Motor neuron (in vitro differentiated cells): ENCODE data around the gene RUFY3. TPM values are rescaled to one million over a fixed set of nuclear protein-coding genes. Genes with fewer than 3 reads are reported as not detected.
"Not testable (repeated sequence)": the region's sequence is repeated elsewhere in the genome, so short reads cannot be mapped to it uniquely, and the experiment has no call there.

Source experiments
- ATAC-seq, 8 experiments: fragments of 200-7000 bp; cut with Tn5 transposase; replicated peaks in 6 of 8; 2 replicates each; pipeline ENCODE4 v1.8.0; 2021; ENCODE audit warnings: mild to moderate bottlenecking in 8 of 8, moderate library complexity in 8 of 8
- H3K27ac ChIP-seq, 2 donors: fragments of 250-450 bp; sonication (Bioruptor Pico); 2 replicates each; pipeline ENCODE4 v1.9.0; 2021; ENCODE audit warnings: antibody characterized with exemption in 2 of 2, mild to moderate bottlenecking in 2 of 2, moderate library complexity in 1 of 2
- H3K4me1 ChIP-seq, 2 donors: fragments of 250-450 bp; sonication (Bioruptor Pico); replicated peaks in 1 of 2; 2 replicates each; pipeline ENCODE4 v1.6.1; 2021; ENCODE audit warnings: antibody characterized with exemption in 2 of 2, mild to moderate bottlenecking in 2 of 2, moderate library complexity in 1 of 2
- H3K4me3 ChIP-seq, 5 donors: fragments of 250-450 bp; sonication (Bioruptor Pico); 2 replicates each; pipeline ENCODE4 v1.9.0; 2021; ENCODE audit warnings: antibody characterized with exemption in 5 of 5, mild to moderate bottlenecking in 5 of 5, moderate library complexity in 4 of 5
- WGBS, 10 experiments: fragments of 450-650 bp; shearing (Covaris generic); methylation state at CpG; one replicate each; pipeline ENCODE4 v1.0.0; 2022; 5-methylcytosine and 5-hydroxymethylcytosine counted together
- in situ Hi-C, 9 experiments: fragments of 400-800 bp; cut with MboI; loops; one replicate each; pipeline ENCODE4 v1.15.0; 2021; ENCODE audit warnings: low sequenced_read_pairs in 9 of 9, low pct_unique_long_range_greater_than_20kb in 2 of 9; ENCODE audit not compliant: unreplicated experiment in 9 of 9
- total RNA-seq, 8 experiments: library from RNA; unstranded; fragments of 300-600 nt; gene quantifications; 2 replicates each; pipeline versions ENCODE4 v1.2.3 to v1.2.4, GENCODE V29; 2022

The RUFY3 gene
- total RNA-seq, 8 experiments from 2014 or later = 34.1 to 227 (median 185) TPM

GRCh38 chr4:70830054-70830453 lies 108.3 kb downstream of the RUFY3 start:
- in situ Hi-C loops = no loop called here
- Histone ChIP-seq H3K4me1 (no peaks in the 10 kb centered on the region), H3K27ac (no peak overlapping the region), H3K4me3 (no peak overlapping the region)
- no peak for ATAC-seq
- WGBS, 10 experiments = 89 to 100% (median 96%) methylated on average over 1 to 9 of the region's 9 CpGs; no CpG with 5 or more reads in 2 of the 10 experiments

GRCh38 chr4:70831293-70831692 lies 109.5 kb downstream of the RUFY3 start:
- Histone ChIP-seq H3K4me1 (no peaks in the 10 kb centered on the region), H3K27ac (no peak overlapping the region), H3K4me3 (no peak overlapping the region)
- no peak for ATAC-seq
- 89 to 100% (median 100%) methylated on average over 1 to 4 of the region's 4 CpGs; no CpG with 5 or more reads in 1 of the 10 experiments for WGBS, 10 experiments
- in situ Hi-C loops = no loop called here

- WGBS, 10 experiments = 83 to 100% (median 100%) methylated on average over 1 of the region's 1 CpG; no CpG with 5 or more reads in 1 of the 10 experiments
- H3K27ac ChIP-seq = no peak overlapping the region
- H3K4me1 ChIP-seq = peaks cover 2 to 10% of the 10 kb centered on the region in 2 donors
- no peak overlapping the region for H3K4me3 ChIP-seq
- ATAC-seq = peak in 2 of 8 experiments; percentile 28 to 61
- in situ Hi-C loops = no loop called here
Observed at GRCh38 chr4:70833675-70834074, 111.9 kb downstream of the RUFY3 start.

GRCh38 chr4:70836081-70836480 lies 114.3 kb downstream of the RUFY3 start:
- H3K27ac ChIP-seq = no peak overlapping the region
- in situ Hi-C loops = no loop called here
- peaks cover 2 to 10% of the 10 kb centered on the region in 2 donors for H3K4me1 ChIP-seq
- WGBS, 10 experiments = 90 to 100% (median 95%) methylated on average over 1 to 2 of the region's 2 CpGs; no CpG with 5 or more reads in 3 of the 10 experiments
- no peak for ATAC-seq
- no peak overlapping the region for H3K4me3 ChIP-seq

GRCh38 chr4:70838204-70838603 lies 116.4 kb downstream of the RUFY3 start:
- ATAC-seq = peak in 2 of 8 experiments; percentile 1 to 3
- Histone ChIP-seq H3K4me3 (peak overlapping the region; percentile 66 to 97 (median 80)), H3K4me1 (peaks cover 2 to 10% of the 10 kb centered on the region in 2 donors), H3K27ac (no peak overlapping the region)
- 0 to 10% (median 0%) methylated on average over 1 to 2 of the region's 4 CpGs; no CpG with 5 or more reads in 2 of the 10 experiments for WGBS, 10 experiments
- in situ Hi-C loops = no loop called here

- in situ Hi-C loops = no loop called here
- peak overlapping the region; percentile 80 to 81 for H3K27ac ChIP-seq
- H3K4me3 ChIP-seq = peak overlapping the region; percentile 66 to 97 (median 80)
- WGBS, 10 experiments = 0 to 3% (median 0%) methylated on average over 1 to 31 of the region's 80 CpGs; no CpG with 5 or more reads in 1 of the 10 experiments
- peak; percentile 72 to 79 (median 76) for ATAC-seq
- H3K4me1 ChIP-seq = peaks cover 2 to 10% of the 10 kb centered on the region in 2 donors
Observed at GRCh38 chr4:70838666-70839588, 117.2 kb downstream of the RUFY3 start.

- in situ Hi-C loops = no loop called here
- ATAC-seq = peak; percentile 49 to 92 (median 87)
- Histone ChIP-seq H3K4me1 (peaks cover 2 to 10% of the 10 kb centered on the region in 2 donors), H3K27ac (peak within 1 kb of the TSS; percentile 80 to 81), H3K4me3 (peak within 1 kb of the TSS; percentile 66 to 97 (median 80))
- WGBS, 10 experiments = 0% methylated on average over 2 of the region's 51 CpGs; no CpG with 5 or more reads in 9 of the 10 experiments
Observed at GRCh38 chr4:70839589-70840093, 117.9 kb downstream of the RUFY3 start, which contains the start of gene GRSF1. TSS of gene GRSF1 (minus strand) at chr4:70839890. CDS start at chr4:70839827, 63 bp downstream.

GRCh38 chr4:70840137-70840536 lies 118.4 kb downstream of the RUFY3 start:
- H3K4me3 ChIP-seq, H3K4me1 ChIP-seq, in situ Hi-C loops, ATAC-seq, H3K27ac ChIP-seq: not testable (repeated sequence)
- 100% methylated on average over 3 of the region's 20 CpGs; no CpG with 5 or more reads in 9 of the 10 experiments for WGBS, 10 experiments

- H3K4me3 ChIP-seq, ATAC-seq, H3K4me1 ChIP-seq, H3K27ac ChIP-seq, in situ Hi-C loops: not testable (repeated sequence)
- WGBS, 10 experiments = 89 to 100% (median 91%) methylated on average over 3 to 5 of the region's 16 CpGs; no CpG with 5 or more reads in 5 of the 10 experiments
Observed at GRCh38 chr4:70840631-70841030, 118.9 kb downstream of the RUFY3 start.

GRCh38 chr4:70841211-70841610 lies 119.4 kb downstream of the RUFY3 start:
- H3K4me3 ChIP-seq = no peak overlapping the region
- in situ Hi-C loops = no loop called here
- ATAC-seq = no peak
- H3K4me1 ChIP-seq = peaks cover 2 to 10% of the 10 kb centered on the region in 2 donors
- no peak overlapping the region for H3K27ac ChIP-seq

GRCh38 chr4:70841951-70842350 lies 120.2 kb downstream of the RUFY3 start:
- no peak overlapping the region for H3K4me3 ChIP-seq
- 67 to 100% (median 83%) methylated on average over 1 of the region's 1 CpG; no CpG with 5 or more reads in 6 of the 10 experiments for WGBS, 10 experiments
- no peak for ATAC-seq
- peaks cover 2 to 4% of the 10 kb centered on the region in 2 donors for H3K4me1 ChIP-seq
- no peak overlapping the region for H3K27ac ChIP-seq
- in situ Hi-C loops = no loop called here

GRCh38 chr4:70842761-70843435 lies 121.1 kb downstream of the RUFY3 start:
- 70 to 100% (median 91%) methylated on average over 2 to 6 of the region's 6 CpGs; no CpG with 5 or more reads in 4 of the 10 experiments for WGBS, 10 experiments
- H3K4me3 ChIP-seq = no peak overlapping the region
- no peaks in the 10 kb centered on the region for H3K4me1 ChIP-seq
- in situ Hi-C loops = no loop called here
- no peak overlapping the region for H3K27ac ChIP-seq
- no peak for ATAC-seq

GRCh38 chr4:70844180-70844579 lies 122.4 kb downstream of the RUFY3 start:
- WGBS, 10 experiments = 60 to 100% (median 93%) methylated on average over 1 to 9 of the region's 9 CpGs
- no peak overlapping the region for H3K27ac ChIP-seq
- in situ Hi-C loops = no loop called here

More at GRCh38 chr4:70844180-70844579, 122.4 kb downstream of the RUFY3 start:
- Histone ChIP-seq H3K4me1 (no peaks in the 10 kb centered on the region), H3K4me3 (no peak overlapping the region)
- ATAC-seq = no peak
